UCSD-AML1 (cell line): ENCODE measurements around the gene HTRA2.
"Not testable (repeated sequence)": the region's sequence is repeated elsewhere in the genome, so short reads cannot be mapped to it uniquely, and the experiment has no call there.

ENCODE experiments used
- DNase-seq: peaks from one replicate; lab custom pipeline; 2025; ENCODE audit not compliant: unreplicated experiment; lab: John Stamatoyannopoulos, UW

Gene HTRA2

GRCh38 chr2:74559912-74560311 is 30.2 kb downstream of the HTRA2 start:
- no peak for DNase-seq

GRCh38 chr2:74560591-74560990 is 30.9 kb downstream of the HTRA2 start:
- DNase-seq, result peak; percentile 64

- DNase-seq, result not testable (repeated sequence)
Measured at GRCh38 chr2:74561022-74561421, 31.3 kb downstream of the HTRA2 start.

- no peak for DNase-seq
Measured at GRCh38 chr2:74562126-74562775, 32.5 kb downstream of the HTRA2 start.

- DNase-seq, result no peak
Measured at GRCh38 chr2:74564222-74564621, 34.5 kb downstream of the HTRA2 start.

GRCh38 chr2:74566076-74566753 is 36.5 kb downstream of the HTRA2 start:
- no peak for DNase-seq

- DNase-seq, result no peak
Measured at GRCh38 chr2:74566754-74567085, 37.0 kb downstream of the HTRA2 start.

GRCh38 chr2:74567881-74568280 is 38.1 kb downstream of the HTRA2 start:
- DNase-seq, result no peak

GRCh38 chr2:74569686-74570085 is 40.0 kb downstream of the HTRA2 start:
- no peak for DNase-seq

- no peak for DNase-seq
Measured at GRCh38 chr2:74571058-74571457, 41.3 kb downstream of the HTRA2 start.

GRCh38 chr2:74572178-74572925 is 42.6 kb downstream of the HTRA2 start:
- no peak for DNase-seq

GRCh38 chr2:74573747-74574562 is 44.2 kb downstream of the HTRA2 start:
- DNase-seq, result no peak

GRCh38 chr2:74575320-74575719 is 45.6 kb downstream of the HTRA2 start:
- DNase-seq, result no peak

GRCh38 chr2:74576211-74576862 is 46.6 kb downstream of the HTRA2 start:
- no peak for DNase-seq

- DNase-seq, result no peak
Measured at GRCh38 chr2:74576863-74577229, 47.1 kb downstream of the HTRA2 start.

- no peak for DNase-seq
Measured at GRCh38 chr2:74577448-74577847, 47.7 kb downstream of the HTRA2 start.

GRCh38 chr2:74578408-74578807 is 48.7 kb downstream of the HTRA2 start:
- DNase-seq, result no peak

- DNase-seq, result no peak
Measured at GRCh38 chr2:74581463-74581862, 51.7 kb downstream of the HTRA2 start.

- no peak for DNase-seq
Measured at GRCh38 chr2:74582184-74582583, 52.5 kb downstream of the HTRA2 start.
